ELR (cell line): ENCODE results near the gene RBM44.

Experiments
- DNase-seq: peaks from one replicate; pipeline ENCODE4 v3.0.0-alpha.2; 2015; ENCODE audit warnings: low read depth

RBM44 gene

GRCh38 chr2:237872178-237872887, 73.8 kb downstream of the RBM44 start:
- no peak for DNase-seq

GRCh38 chr2:237873421-237873831, 74.8 kb downstream of the RBM44 start:
- no peak for DNase-seq

- no peak for DNase-seq
Observed at GRCh38 chr2:237873897-237874551, 75.4 kb downstream of the RBM44 start.

DNA sequence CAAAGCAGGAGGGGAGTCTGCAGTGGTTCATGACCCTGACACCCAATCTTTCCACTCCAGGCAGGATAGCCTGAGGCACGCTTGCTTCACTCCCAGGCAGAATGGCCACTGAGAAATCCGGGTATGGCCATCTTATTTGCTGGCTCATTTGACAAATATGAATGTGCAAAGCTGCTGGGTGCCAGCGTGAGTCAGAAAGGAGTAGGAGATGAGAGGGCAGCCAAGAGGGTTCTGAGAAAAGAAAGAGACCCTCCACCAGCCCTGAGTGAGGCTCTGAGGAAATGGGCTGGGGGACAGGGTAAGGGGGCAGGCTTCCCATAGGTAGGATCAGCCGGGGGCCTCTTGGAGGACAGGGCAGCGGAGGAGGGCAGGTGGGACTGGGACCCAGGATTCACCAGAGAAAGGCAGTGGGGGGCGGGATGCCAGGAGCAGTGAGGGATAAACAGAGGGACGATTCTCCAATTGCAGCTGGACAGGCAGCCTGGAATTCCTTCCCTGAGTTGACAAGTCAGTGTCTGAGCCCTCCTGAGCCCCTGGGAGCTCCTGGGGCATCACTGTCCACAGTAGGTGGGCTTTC, 76.1 kb downstream of the RBM44 start:
- DNase-seq, result peak; percentile 93

- no peak for DNase-seq
Observed at GRCh38 chr2:237875256-237876060, 76.9 kb downstream of the RBM44 start.

DNA sequence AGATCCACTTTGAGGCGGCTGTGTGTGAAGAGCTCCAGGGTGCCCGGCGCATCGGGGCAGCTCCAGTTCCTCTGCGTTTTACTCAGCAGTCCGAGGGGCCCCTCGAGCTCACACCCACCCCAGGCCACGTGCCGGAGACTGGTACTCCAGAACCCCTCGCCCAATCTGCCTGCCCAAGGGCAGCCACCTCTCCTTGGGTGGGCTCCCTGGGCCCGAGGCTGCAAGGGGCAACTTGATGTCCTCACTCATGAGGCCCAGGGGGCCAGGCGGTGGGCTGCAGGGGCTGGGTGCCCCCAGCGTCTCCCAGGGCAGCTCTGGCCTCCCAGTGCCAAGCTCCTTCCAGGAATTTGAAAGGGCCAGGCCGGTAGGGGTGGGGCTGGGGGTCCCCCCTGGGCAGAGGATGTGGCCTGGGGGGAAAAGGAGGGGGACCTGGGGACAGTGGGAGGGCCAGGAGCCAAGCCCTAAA, 77.5 kb downstream of the RBM44 start:
- DNase-seq, result no peak

- no peak for DNase-seq
Observed at GRCh38 chr2:237876532-237876931, 78.0 kb downstream of the RBM44 start.

DNA sequence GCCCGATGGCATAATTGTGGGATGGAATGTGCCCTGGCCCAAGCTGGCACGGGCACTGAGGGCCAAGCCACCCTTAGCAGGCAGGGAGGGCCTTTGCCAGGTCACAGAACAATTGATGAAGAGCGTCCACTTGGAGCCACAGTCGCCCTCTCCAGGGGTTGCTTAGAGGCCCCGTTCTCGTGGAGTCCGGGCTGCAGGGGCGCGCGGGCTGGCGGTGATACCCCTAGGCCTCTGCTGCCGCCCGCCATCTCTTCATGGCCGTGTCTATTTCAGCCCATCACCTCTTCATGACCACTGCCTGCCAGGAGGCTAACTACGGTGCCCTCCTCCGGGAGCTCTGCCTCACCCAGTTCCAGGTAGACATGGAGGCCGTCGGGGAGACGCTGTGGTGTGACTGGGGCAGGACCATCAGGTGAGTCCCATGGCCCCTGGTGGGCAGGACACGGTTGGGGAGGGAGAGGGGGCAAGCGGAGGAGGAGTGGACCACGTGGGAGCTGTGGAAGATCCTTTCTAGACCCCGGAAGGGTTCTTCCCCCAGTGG, 78.4 kb downstream of the RBM44 start:
- DNase-seq, result no peak

- no peak for DNase-seq
Observed at GRCh38 chr2:237877576-237878307, 79.2 kb downstream of the RBM44 start.

- no peak for DNase-seq
Observed at GRCh38 chr2:237878321-237879057, 79.9 kb downstream of the RBM44 start.

- peak; percentile 43 for DNase-seq
Observed at GRCh38 chr2:237879058-237879430, 80.5 kb downstream of the RBM44 start.

- no peak for DNase-seq
Observed at GRCh38 chr2:237879991-237880560, 81.5 kb downstream of the RBM44 start.

- DNase-seq, result no peak
Observed at GRCh38 chr2:237882510-237883481, 84.2 kb downstream of the RBM44 start.

DNA sequence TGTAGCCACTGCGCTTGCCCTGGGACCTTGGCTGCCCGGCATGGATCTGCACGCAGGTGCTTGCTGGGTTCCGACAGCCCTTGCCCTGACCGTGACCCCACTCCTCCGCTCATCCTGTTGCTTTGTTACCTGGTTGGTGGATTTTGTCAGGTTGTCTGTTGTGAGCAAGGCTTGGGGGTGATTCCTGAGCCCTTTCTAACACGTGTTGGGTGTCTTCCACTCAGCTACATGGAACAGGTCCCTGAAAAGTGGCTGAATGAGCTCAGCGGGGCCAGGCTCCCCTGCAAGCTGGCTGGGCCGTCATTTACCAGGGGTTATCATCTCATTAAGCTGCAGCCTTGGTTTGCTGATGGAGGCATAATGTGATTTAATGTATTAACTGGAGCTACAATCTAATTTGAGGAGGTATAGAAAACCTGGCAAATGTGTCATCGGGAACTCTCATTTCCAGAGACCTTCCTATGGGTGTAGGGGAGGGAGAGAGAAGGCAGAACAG, 85.4 kb downstream of the RBM44 start:
- DNase-seq, result no peak

DNA sequence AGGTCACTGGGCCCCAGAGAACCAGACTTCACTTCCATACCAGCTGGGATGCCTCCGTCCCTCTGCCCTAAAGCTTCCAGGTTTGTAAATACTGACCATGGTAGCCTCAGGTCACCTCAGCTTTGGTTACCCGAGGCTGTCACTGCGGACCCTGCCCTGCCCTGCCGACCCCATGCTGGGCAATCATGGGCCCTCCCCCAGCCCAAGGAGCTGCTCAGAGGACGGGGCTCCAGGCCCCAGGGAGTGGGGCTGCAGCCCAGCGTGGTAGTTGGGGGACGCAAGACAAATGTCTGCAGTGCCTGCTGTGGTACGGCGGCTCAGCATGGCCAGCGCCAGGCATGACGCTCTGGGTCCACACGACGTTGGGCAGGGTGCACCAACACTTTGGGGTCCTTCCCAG, 86.1 kb downstream of the RBM44 start:
- DNase-seq, result no peak

DNA sequence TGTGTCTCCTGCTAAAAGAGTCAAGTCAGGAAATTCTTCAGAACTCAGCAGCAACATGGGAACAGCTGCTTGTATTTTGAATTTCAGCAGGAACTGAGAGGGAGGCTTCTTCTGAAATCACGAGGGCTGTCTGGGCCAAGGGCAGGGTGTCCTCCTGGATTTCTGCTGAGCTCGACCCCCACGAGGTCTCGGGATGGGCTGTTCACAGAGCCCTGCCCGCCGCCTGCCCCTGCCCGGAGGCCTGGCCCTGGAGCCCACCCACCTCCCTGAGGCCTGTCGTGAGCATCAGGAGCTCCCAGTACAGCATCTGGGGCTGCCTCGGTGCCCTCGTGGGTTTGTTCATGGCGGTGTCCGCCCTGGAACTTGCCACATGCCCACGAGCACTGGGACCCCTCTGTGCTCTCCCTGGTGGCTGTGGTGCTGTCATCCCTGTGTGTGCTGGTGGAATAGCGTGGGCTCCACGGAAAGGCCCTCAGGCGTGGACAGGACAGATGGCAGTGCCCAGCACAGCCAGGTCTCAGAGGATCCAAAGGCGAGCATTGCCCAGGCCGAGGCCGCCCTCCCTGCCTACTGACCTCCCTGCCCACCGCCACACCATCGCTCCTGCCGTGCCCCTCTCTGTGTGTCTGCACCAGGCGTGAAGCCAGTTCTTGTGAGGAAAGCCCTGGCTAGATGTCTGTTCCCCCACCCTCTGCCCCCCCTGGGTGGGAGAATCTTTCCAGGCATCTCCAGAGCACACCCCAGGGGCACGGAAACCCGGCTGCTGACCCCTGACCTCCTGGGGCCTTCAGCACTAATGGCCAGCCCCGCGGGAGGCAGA, 86.7 kb downstream of the RBM44 start:
- no peak for DNase-seq

- no peak for DNase-seq
Observed at GRCh38 chr2:237885931-237886684, 87.5 kb downstream of the RBM44 start.
